KG1 (cell line): ENCODE results near the gene FAM20C.
"Not testable (repeated sequence)": the region's sequence is repeated elsewhere in the genome, so short reads cannot be mapped to it uniquely, and the experiment has no call there.

Experiments
- DNase-seq: peaks from one replicate; lab custom pipeline; 2025; lab: John Stamatoyannopoulos, UW

FAM20C gene

GRCh38 chr7:293681-294439 is 101.5 kb downstream of the FAM20C start:
- no peak for DNase-seq

- DNase-seq, result no peak
These were observed 102.2 kb downstream of the FAM20C start for GRCh38 chr7:294440-295154.

- DNase-seq, result no peak
These were observed 103.1 kb downstream of the FAM20C start for GRCh38 chr7:295155-296154.

GRCh38 chr7:296373-296945 is 104.1 kb downstream of the FAM20C start:
- DNase-seq, result no peak

- DNase-seq, result not testable (repeated sequence)
These were observed 104.8 kb downstream of the FAM20C start for GRCh38 chr7:297141-297540.

- no peak for DNase-seq
These were observed 105.4 kb downstream of the FAM20C start for GRCh38 chr7:297611-298374.

GRCh38 chr7:298375-298702 is 106.0 kb downstream of the FAM20C start:
- no peak for DNase-seq

GRCh38 chr7:298743-299142 is 106.4 kb downstream of the FAM20C start:
- no peak for DNase-seq

- DNase-seq, result no peak
These were observed 106.8 kb downstream of the FAM20C start for GRCh38 chr7:299169-299568.

- no peak for DNase-seq
These were observed 107.3 kb downstream of the FAM20C start for GRCh38 chr7:299628-300027.

- no peak for DNase-seq
These were observed 107.7 kb downstream of the FAM20C start for GRCh38 chr7:300048-300447.

GRCh38 chr7:300546-301290 is 108.3 kb downstream of the FAM20C start:
- DNase-seq, result no peak

GRCh38 chr7:301291-302053 is 109.1 kb downstream of the FAM20C start:
- DNase-seq, result no peak

GRCh38 chr7:302054-302992 is 110.0 kb downstream of the FAM20C start:
- no peak for DNase-seq

- no peak for DNase-seq
These were observed 111.1 kb downstream of the FAM20C start for GRCh38 chr7:303425-303824.

GRCh38 chr7:303884-304573 is 111.7 kb downstream of the FAM20C start:
- no peak for DNase-seq

GRCh38 chr7:304574-305409 is 112.4 kb downstream of the FAM20C start:
- DNase-seq, result no peak
